GM12878 (cell line): ENCODE data around the gene OR1J2. TPM values are rescaled to one million over a fixed set of nuclear protein-coding genes. Genes with fewer than 3 reads are reported as not detected.

Experiments
- ATAC-seq: fragments of 200-7000 bp; cut with Tn5 transposase; 3 replicates; pipeline ENCODE4 v1.9.1; 2020; ENCODE audit warnings: mild to moderate bottlenecking, moderate library complexity
- BruUV-seq: library from RNA; stranded (reverse); fragments of 400-500 nt; replicated peaks from 2 replicates; lab custom pipeline; 2021; lab: Mats Ljungman, UMichigan
- CTCF ChIA-PET: fragments of 300-600 bp; sonication (Branson Sonifier 250); formaldehyde crosslinking; extraction: SDS; loops from one replicate; lab custom pipeline; 2021; ENCODE audit warnings: inconsistent platforms; lab: Yijun Ruan, JAX
- POLR2A ChIA-PET: fragments of 350-600 bp; formaldehyde crosslinking; extraction: SDS; loops from one replicate; lab custom pipeline; 2021; ENCODE audit warnings: inconsistent platforms; lab: Charles Lee
- RAD21 ChIA-PET: fragments of 300-600 bp; sonication (Branson Sonifier 250); formaldehyde crosslinking; loops from one replicate; lab custom pipeline; 2023; ENCODE audit warnings: antibody characterized with exemption; ENCODE audit not compliant: unreplicated experiment; lab: Charles Lee
- SMC1A ChIA-PET: fragments of 300-600 bp; sonication (Branson Sonifier 250); formaldehyde crosslinking; loops from one replicate; lab custom pipeline; 2023; ENCODE audit not compliant: unreplicated experiment, uncharacterized antibody; lab: Charles Lee
- DNase-seq: peaks from one replicate; pipeline ENCODE4 v3.0.0-alpha.2; 2011; ENCODE audit warnings: low read depth, low spot score
- FAIRE-seq: peaks from 3 replicates; lab custom pipeline; 2011; peaks lifted over from hg19 to GRCh38; lab: Jason Lieb, UNC
- H2AFZ ChIP-seq: 2 replicates; pipeline ENCODE4 v1.6.0; 2011; ENCODE audit warnings: low read depth, low read length, control low read depth; ENCODE audit not compliant: control insufficient read depth
- H3K27ac ChIP-seq: 2 replicates; pipeline ENCODE4 v1.5.1; 2011; ENCODE audit warnings: control low read depth; ENCODE audit not compliant: control insufficient read depth, insufficient read depth
- H3K27me3 ChIP-seq, 2 experiments: replicated peaks in 1 of 2; 2 replicates each; pipeline versions ENCODE4 v1.6.0 to v1.6.1; 2011; ENCODE audit warnings: low read length in 1 of 2; ENCODE audit not compliant: control insufficient read depth in 2 of 2, insufficient read depth in 2 of 2
- H3K36me3 ChIP-seq, 2 experiments: 2 replicates each; pipeline ENCODE4 v1.5.1; 2011; ENCODE audit warnings: low read length in 1 of 2; ENCODE audit not compliant: control insufficient read depth in 2 of 2, insufficient read depth in 2 of 2
- H3K4me1 ChIP-seq: 2 replicates; pipeline ENCODE4 v1.6.1; 2011; ENCODE audit warnings: mild to moderate bottlenecking, low read length, moderate library complexity, mixed read lengths; ENCODE audit not compliant: control insufficient read depth, insufficient read depth
- H3K4me2 ChIP-seq: 2 replicates; pipeline ENCODE4 v1.6.0; 2011; ENCODE audit warnings: control low read depth; ENCODE audit not compliant: control insufficient read depth, insufficient read depth
- H3K4me3 ChIP-seq: fragments of 200-600 bp; sonication (generic); 2 replicates; pipeline ENCODE4 v1.5.1; 2016
- H3K79me2 ChIP-seq: 2 replicates; pipeline ENCODE4 v1.6.0; 2011; ENCODE audit warnings: low read length; ENCODE audit not compliant: control insufficient read depth, insufficient read depth
- H3K9ac ChIP-seq: 2 replicates; pipeline ENCODE4 v1.8.0; 2011; ENCODE audit warnings: low read length, control low read depth, mixed read lengths; ENCODE audit not compliant: control insufficient read depth, insufficient read depth
- H3K9me3 ChIP-seq: replicated peaks from 3 replicates; pipeline ENCODE4 v1.5.1; 2011; ENCODE audit warnings: mild to moderate bottlenecking, low read length; ENCODE audit not compliant: control insufficient read depth, insufficient read depth
- H4K20me1 ChIP-seq: 2 replicates; pipeline ENCODE4 v1.6.0; 2011; ENCODE audit not compliant: control insufficient read depth, insufficient read depth
- CHD1 ChIP-seq: IDR thresholded peaks from 2 replicates; pipeline ENCODE4 v1.6.1; 2012; ENCODE audit warnings: low read depth, low read length, improper control_type of control experiment
- CREM ChIP-seq: IDR thresholded peaks from 2 replicates; pipeline ENCODE4 v1.6.1; 2014; ENCODE audit warnings: antibody characterized with exemption, low read depth
- KLF5 ChIP-seq: fragments of 450-650 bp; IDR thresholded peaks from 2 replicates; pipeline ENCODE4 v1.6.1; 2014; ENCODE audit warnings: mild to moderate bottlenecking; ENCODE audit not compliant: partially characterized antibody
- LARP7 ChIP-seq: fragments of 450-650 bp; IDR thresholded peaks from 2 replicates; pipeline ENCODE4 v1.6.1; 2017; ENCODE audit warnings: mild to moderate bottlenecking
- MTA2 ChIP-seq: fragments of 450-650 bp; IDR thresholded peaks from 2 replicates; pipeline ENCODE4 v1.6.1; 2016; ENCODE audit warnings: low read depth, mild to moderate bottlenecking, moderate library complexity
- SPI1 ChIP-seq: IDR thresholded peaks from 2 replicates; pipeline ENCODE4 v1.6.1; 2011; ENCODE audit warnings: low read depth, mild to moderate bottlenecking, low read length, moderate library complexity, borderline replicate concordance; ENCODE audit not compliant: insufficient read depth
- WGBS: methylation state at CpG from one replicate; pipeline ENCODE4 v1.1.6; 2016; ENCODE audit warnings: low lambda C conversion rate; ENCODE audit not compliant: insufficient replicate concordance, insufficient coverage; ENCODE audit errors: missing lambda C conversion rate; 5-methylcytosine and 5-hydroxymethylcytosine counted together
- in situ Hi-C: fragments of 300-500 bp; cut with MboI; formaldehyde crosslinking; loops from 9 replicates; pipeline ENCODE4 v1.14.3; 2018; ENCODE audit warnings: mixed read lengths
- intact Hi-C: fragments of 100-400 bp; cut with micrococcal nuclease; formaldehyde crosslinking; loops from one replicate; pipeline ENCODE4 v1.14.2; 2022; ENCODE audit not compliant: unreplicated experiment
- polyA plus RNA-seq, 11 experiments: library from polyadenylated mRNA; depleted of rRNA in 4 of 11; unstranded in 6 of 11; stranded (reverse) in 5 of 11; fragments of >200 nt; fragmentation: Nextera tagmentation in 4 of 11; fragmentation: Illumina TruSeq in 1 of 11; extraction: Ambion mirVana in 4 of 11; extraction: Trizol in 1 of 11; gene quantifications; 1 replicate in 1 of 11; 2 replicates in 10 of 11; pipeline versions ENCODE4 v1.2.1 to v1.2.3, GENCODE V29; 2011 to 2016; ENCODE audit warnings: inconsistent platforms in 2 of 11, missing spikeins in 2 of 11, low read depth in 1 of 11
- total RNA-seq, 4 experiments: library from RNA; depleted of rRNA in 3 of 4; stranded (reverse); fragments of >200 nt in 3 of 4; fragmentation: Illumina TruSeq in 1 of 4; extraction: Trizol in 1 of 4; gene quantifications; 2 replicates each; pipeline versions ENCODE4 v1.2.1 to v1.2.3, GENCODE V29; 2013 to 2021
- TF ChIP-seq, protein P1 (sequence below): fragments of 450-650 bp; IDR thresholded peaks from 2 replicates; pipeline ENCODE4 v1.6.1; 2016; ENCODE audit warnings: mild to moderate bottlenecking, moderate library complexity, borderline replicate concordance

Gene OR1J2
- total and polyA plus RNA-seq, 10 of the 15 experiments (the other 5 are each of a cell fraction or from before 2014, with no cell fraction given), result 0.07 TPM; not detected in 9

DNA sequence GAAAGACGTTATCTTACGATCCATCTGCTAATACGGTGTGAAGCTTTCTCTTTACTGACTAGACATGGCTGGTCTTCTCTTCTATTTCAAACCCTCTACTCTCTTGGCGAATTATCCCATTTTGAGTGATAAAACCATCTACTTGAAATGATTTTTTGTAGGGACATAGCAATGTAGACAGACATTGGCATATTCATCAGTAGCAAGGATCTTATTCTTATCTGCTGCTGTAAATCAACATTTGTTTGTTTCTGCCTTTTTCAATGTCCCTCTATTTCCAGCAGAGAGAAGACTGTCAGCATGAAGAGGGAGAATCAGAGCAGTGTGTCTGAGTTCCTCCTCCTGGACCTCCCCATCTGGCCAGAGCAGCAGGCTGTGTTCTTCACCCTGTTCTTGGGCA is 8.2 kb downstream of the OR1J2 start, which contains the start of gene OR1J4:
Gene OR1J4 (plus strand): TSS at position 301 of the 400 bp plus-strand sequence. CDS start 0 bp downstream, at position 301.
- Histone ChIP-seq H3K9me3 (no peaks in the 10 kb centered on the region), H2AFZ (no peak within 1 kb of the TSS), H3K27ac (no peak within 1 kb of the TSS), H3K4me3 (no peak within 1 kb of the TSS), H3K4me2 (no peak within 1 kb of the TSS), H3K36me3 (no peaks in the 10 kb centered on the region), H3K27me3 (no peaks in the 10 kb centered on the region), H4K20me1 (no peaks in the 10 kb centered on the region), H3K9ac (no peak within 1 kb of the TSS), H3K4me1 (no peaks in the 10 kb centered on the region), H3K79me2 (no peaks in the 10 kb centered on the region)
- intact Hi-C loops, result no loop called here
- FAIRE-seq (no peak), DNase-seq (no peak), ATAC-seq (no peak)
- ChIA-PET CTCF (no interaction called here), POLR2A (no interaction called here), RAD21 (no interaction called here), SMC1A (no interaction called here)
- TF ChIP-seq MTA2 (no peak), CREM (no peak)
- no TSS peak for BruUV-seq
- WGBS, result 56% methylated on average over 4 of the region's 4 CpGs
- in situ Hi-C loops, result no loop called here

DNA sequence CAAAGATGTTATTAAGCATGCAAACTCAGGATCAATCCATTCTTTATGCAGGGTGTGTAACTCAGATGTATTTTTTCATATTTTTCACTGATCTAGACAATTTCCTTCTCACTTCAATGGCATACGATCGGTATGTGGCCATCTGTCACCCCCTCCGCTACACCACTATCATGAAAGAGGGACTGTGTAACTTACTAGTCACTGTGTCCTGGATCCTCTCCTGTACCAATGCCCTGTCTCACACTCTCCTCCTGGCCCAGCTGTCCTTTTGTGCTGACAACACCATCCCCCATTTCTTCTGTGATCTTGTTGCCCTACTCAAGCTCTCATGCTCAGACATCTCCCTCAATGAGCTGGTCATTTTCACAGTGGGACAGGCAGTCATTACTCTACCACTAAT is 8.8 kb downstream of the OR1J2 start:
- Histone ChIP-seq H4K20me1 (no peaks in the 10 kb centered on the region), H3K4me2 (no peak overlapping the region), H3K9me3 (no peaks in the 10 kb centered on the region), H2AFZ (no peak overlapping the region), H3K4me1 (no peaks in the 10 kb centered on the region), H3K9ac (no peak overlapping the region), H3K36me3 (no peaks in the 10 kb centered on the region), H3K27me3 (no peaks in the 10 kb centered on the region), H3K79me2 (no peaks in the 10 kb centered on the region), H3K4me3 (no peak overlapping the region), H3K27ac (no peak overlapping the region)
- CTCF ChIA-PET, result no interaction called here
- TF ChIP-seq KLF5 (no peak), LARP7 (no peak), SPI1 (no peak), CHD1 (no peak)
- TF ChIP-seq, protein P1, sequence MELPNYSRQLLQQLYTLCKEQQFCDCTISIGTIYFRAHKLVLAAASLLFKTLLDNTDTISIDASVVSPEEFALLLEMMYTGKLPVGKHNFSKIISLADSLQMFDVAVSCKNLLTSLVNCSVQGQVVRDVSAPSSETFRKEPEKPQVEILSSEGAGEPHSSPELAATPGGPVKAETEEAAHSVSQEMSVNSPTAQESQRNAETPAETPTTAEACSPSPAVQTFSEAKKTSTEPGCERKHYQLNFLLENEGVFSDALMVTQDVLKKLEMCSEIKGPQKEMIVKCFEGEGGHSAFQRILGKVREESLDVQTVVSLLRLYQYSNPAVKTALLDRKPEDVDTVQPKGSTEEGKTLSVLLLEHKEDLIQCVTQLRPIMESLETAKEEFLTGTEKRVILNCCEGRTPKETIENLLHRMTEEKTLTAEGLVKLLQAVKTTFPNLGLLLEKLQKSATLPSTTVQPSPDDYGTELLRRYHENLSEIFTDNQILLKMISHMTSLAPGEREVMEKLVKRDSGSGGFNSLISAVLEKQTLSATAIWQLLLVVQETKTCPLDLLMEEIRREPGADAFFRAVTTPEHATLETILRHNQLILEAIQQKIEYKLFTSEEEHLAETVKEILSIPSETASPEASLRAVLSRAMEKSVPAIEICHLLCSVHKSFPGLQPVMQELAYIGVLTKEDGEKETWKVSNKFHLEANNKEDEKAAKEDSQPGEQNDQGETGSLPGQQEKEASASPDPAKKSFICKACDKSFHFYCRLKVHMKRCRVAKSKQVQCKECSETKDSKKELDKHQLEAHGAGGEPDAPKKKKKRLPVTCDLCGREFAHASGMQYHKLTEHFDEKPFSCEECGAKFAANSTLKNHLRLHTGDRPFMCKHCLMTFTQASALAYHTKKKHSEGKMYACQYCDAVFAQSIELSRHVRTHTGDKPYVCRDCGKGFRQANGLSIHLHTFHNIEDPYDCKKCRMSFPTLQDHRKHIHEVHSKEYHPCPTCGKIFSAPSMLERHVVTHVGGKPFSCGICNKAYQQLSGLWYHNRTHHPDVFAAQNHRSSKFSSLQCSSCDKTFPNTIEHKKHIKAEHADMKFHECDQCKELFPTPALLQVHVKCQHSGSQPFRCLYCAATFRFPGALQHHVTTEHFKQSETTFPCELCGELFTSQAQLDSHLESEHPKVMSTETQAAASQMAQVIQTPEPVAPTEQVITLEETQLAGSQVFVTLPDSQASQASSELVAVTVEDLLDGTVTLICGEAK, result no peak
- no peak for ATAC-seq
- BruUV-seq, result no TSS peak
- intact Hi-C loops, result no loop called here
- in situ Hi-C loops, result no loop called here
- FAIRE-seq, result no peak
- no peak for DNase-seq
- 77% methylated on average over 3 of the region's 3 CpGs for whole genome bisulfite sequencing
- POLR2A ChIA-PET, result no interaction called here
- SMC1A ChIA-PET, result interaction anchor here (2.0 kb wide), 1 partner anchor 21 kb away, joined by 5 read pairs; no protein-coding TSS in a partner anchor
- RAD21 ChIA-PET, result no interaction called here
